Subcutaneous abdominal adipose tissue (tissue), 5 donors: ENCODE data around the gene ADAMTS17.

Experiments used
- H3K27ac ChIP-seq: one replicate; pipeline ENCODE4 v1.7.0; 2013; ENCODE audit warnings: low read depth, mild to moderate bottlenecking, inconsistent platforms, low read length, moderate library complexity
- H3K27me3 ChIP-seq, 5 donors: one replicate each; pipeline ENCODE4 v1.7.0; 2013; ENCODE audit warnings: low read length in 5 of 5, inconsistent platforms in 1 of 5; ENCODE audit not compliant: control insufficient read depth in 5 of 5, insufficient read depth in 4 of 5
- H3K36me3 ChIP-seq, 5 donors: one replicate each; pipeline ENCODE4 v1.7.0; 2013; ENCODE audit warnings: low read length in 5 of 5; ENCODE audit not compliant: control insufficient read depth in 5 of 5, insufficient read depth in 5 of 5
- H3K4me1 ChIP-seq, 5 donors: one replicate each; pipeline ENCODE4 v1.7.0; 2013; ENCODE audit warnings: low read length in 5 of 5, mild to moderate bottlenecking in 3 of 5, moderate library complexity in 1 of 5; ENCODE audit not compliant: control insufficient read depth in 5 of 5, insufficient read depth in 5 of 5
- H3K4me3 ChIP-seq, 5 donors: one replicate each; pipeline ENCODE4 v1.7.0; 2013; ENCODE audit warnings: low read length in 5 of 5, low read depth in 1 of 5
- H3K9ac ChIP-seq, 5 donors: one replicate each; pipeline ENCODE4 v1.7.0; 2013; ENCODE audit warnings: low read length in 5 of 5, mild to moderate bottlenecking in 4 of 5, moderate library complexity in 3 of 5
- H3K9me3 ChIP-seq, 5 donors: one replicate each; pipeline ENCODE4 v1.7.0; 2013; ENCODE audit warnings: low read length in 5 of 5; ENCODE audit not compliant: control insufficient read depth in 5 of 5
- donor health status: healthy.
- donor health status: healthy.
- donor health status: healthy.
- donor health status: healthy.
- donor health status: healthy.

The ADAMTS17 gene

DNA sequence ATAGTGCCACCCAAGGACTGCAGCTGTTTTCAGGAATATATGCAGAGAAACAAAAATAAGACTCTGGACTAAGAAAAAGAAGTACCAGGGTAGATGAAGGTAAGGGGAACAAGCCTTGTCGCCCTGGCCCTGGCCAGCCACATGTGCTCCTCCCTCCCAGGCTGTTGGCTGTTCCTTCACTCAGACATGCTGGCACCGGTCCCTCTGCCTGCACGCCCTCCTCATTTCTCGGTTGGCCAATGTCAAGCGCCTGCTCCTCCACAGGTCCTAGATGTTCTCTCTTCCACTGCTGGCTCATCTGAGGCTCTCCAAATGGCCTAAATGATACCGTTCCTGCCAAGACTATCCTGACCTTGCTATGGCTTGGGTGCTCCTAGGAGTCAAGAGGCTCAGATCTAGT lies 320.1 kb downstream of the ADAMTS17 start:
- H3K27ac ChIP-seq, result no peak overlapping the region
- H3K36me3 ChIP-seq, result no peaks in the 10 kb centered on the region

DNA sequence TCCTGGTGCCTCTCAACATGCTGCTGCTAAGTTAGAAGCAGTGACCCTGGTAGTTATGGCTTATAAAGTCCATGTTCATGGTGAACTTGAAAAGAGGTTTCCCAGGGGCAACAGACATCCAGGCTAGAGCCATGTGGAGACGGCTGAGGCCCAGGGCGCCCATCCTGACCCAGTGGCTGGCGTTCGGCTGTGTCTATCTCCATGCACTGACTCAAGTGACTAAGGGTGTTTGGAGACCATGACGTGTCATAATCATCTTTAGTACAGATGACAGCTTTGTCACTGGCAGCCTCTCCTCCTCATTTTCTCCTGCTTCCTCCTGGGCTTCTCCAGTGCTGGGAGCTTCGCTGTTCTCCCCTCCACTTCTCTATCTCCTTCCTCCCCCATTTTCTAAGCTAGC lies 321.2 kb downstream of the ADAMTS17 start:
- Histone ChIP-seq H3K4me1 (peaks cover 0 to 20% (median 14%) of the 10 kb centered on the region in 5 donors), H3K27ac (no peak overlapping the region), H3K4me3 (no peak overlapping the region), H3K9ac (no peak overlapping the region), H3K9me3 (peaks cover 0 to 8% (median 5%) of the 10 kb centered on the region in 5 donors), H3K27me3 (no peaks in the 10 kb centered on the region), H3K36me3 (no peaks in the 10 kb centered on the region)

More for the DNA sequence above, 320.1 kb downstream of the ADAMTS17 start:
- no peak overlapping the region for H3K4me3 ChIP-seq
- H3K9me3 ChIP-seq, result peaks cover 0 to 5% (median 4%) of the 10 kb centered on the region in 5 donors
- H3K4me1 ChIP-seq, result peaks cover 0 to 20% (median 14%) of the 10 kb centered on the region in 5 donors
- H3K27me3 ChIP-seq, result no peaks in the 10 kb centered on the region
- H3K9ac ChIP-seq, result no peak overlapping the region

DNA sequence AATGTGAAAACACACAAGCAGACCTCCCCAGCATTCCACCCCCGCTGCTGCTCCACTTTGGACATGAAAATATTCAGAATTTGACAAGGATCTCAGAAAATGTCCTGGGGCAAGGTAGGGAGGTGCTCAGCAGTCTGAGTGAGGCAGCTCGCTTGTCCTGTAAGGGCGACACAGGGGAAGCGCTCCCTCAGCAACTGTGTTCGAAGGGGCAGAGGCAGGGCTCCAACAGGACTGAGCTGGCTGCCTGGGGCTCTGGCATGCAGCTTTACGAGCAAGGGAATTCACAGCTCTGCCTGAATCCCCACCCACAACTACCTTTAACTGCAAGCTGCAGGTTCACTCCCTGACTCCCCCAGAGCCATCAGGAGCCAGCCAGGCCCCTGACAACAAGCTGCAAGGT lies 321.6 kb downstream of the ADAMTS17 start:
- H3K27ac ChIP-seq, result no peak overlapping the region
- no peaks in the 10 kb centered on the region for H3K36me3 ChIP-seq
- H3K4me3 ChIP-seq, result no peak overlapping the region
- peaks cover 0 to 8% (median 5%) of the 10 kb centered on the region in 5 donors for H3K9me3 ChIP-seq
- no peaks in the 10 kb centered on the region for H3K27me3 ChIP-seq
- H3K4me1 ChIP-seq, result peaks cover 0 to 20% (median 14%) of the 10 kb centered on the region in 5 donors
- H3K9ac ChIP-seq, result no peak overlapping the region

DNA sequence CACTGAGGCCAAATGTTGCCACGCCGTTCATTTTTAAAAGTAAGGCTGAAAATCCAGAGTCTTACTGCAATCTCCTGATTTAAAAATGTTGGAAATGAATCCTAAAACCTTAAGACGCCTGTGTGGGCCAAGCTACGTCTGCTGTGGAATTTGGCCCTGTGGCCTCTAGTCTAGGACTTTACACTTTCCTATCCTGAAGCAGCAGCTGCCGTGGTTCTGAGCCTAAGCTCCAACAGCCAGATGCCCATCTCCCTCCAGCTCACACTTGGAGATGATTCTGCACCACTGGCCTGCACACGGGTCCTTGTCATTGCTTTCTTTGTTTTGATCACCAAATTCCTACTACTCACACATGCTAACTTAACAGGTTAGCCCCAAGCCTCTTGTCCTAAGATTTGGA lies 322.2 kb downstream of the ADAMTS17 start:
- Histone ChIP-seq H3K27me3 (no peaks in the 10 kb centered on the region), H3K4me3 (no peak overlapping the region), H3K36me3 (no peaks in the 10 kb centered on the region), H3K9me3 (peaks cover 0 to 8% (median 5%) of the 10 kb centered on the region in 5 donors), H3K9ac (no peak overlapping the region), H3K27ac (no peak overlapping the region), H3K4me1 (peaks cover 0 to 20% (median 14%) of the 10 kb centered on the region in 5 donors)

DNA sequence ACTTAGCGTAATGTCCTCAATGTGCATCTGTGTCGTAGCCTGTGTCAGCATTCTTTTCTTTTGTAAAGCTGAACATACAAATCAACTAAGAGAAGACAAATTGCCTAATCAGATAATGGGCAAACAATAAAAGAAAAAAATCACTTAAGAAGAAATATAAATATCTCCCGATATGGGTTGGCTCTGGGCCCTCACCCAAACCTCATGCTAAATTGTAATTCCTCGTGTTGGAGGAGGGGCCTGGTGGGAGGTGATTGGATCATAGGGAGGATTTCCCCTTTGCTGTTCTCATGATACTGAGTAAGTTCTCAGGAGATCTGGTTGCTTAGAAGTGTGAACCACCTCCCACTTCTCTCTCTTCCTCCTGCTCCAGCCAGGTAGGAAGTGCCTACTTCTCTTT lies 323.6 kb downstream of the ADAMTS17 start:
- Histone ChIP-seq H3K4me3 (no peak overlapping the region), H3K27me3 (no peaks in the 10 kb centered on the region), H3K9ac (no peak overlapping the region), H3K4me1 (peaks cover 0 to 20% (median 14%) of the 10 kb centered on the region in 5 donors), H3K36me3 (no peaks in the 10 kb centered on the region), H3K9me3 (peaks cover 0 to 8% (median 5%) of the 10 kb centered on the region in 5 donors), H3K27ac (no peak overlapping the region)

GRCh38 chr15:100017140-100017539 lies 324.6 kb downstream of the ADAMTS17 start:
- H3K27ac ChIP-seq, result no peak overlapping the region
- no peaks in the 10 kb centered on the region for H3K27me3 ChIP-seq
- peaks cover 0 to 8% (median 5%) of the 10 kb centered on the region in 5 donors for H3K9me3 ChIP-seq
- no peaks in the 10 kb centered on the region for H3K36me3 ChIP-seq
- H3K4me1 ChIP-seq, result peaks cover 0 to 12% (median 5%) of the 10 kb centered on the region in 5 donors
- no peak overlapping the region for H3K9ac ChIP-seq
- no peak overlapping the region for H3K4me3 ChIP-seq

- H3K27ac ChIP-seq, result no peak overlapping the region
- H3K9me3 ChIP-seq, result peaks cover 0 to 10% (median 7%) of the 10 kb centered on the region in 5 donors
- H3K4me1 ChIP-seq, result peaks cover 0 to 7% (median under 1%) of the 10 kb centered on the region in 5 donors
- no peak overlapping the region for H3K9ac ChIP-seq
- H3K4me3 ChIP-seq, result no peak overlapping the region
- H3K36me3 ChIP-seq, result no peaks in the 10 kb centered on the region
- H3K27me3 ChIP-seq, result no peaks in the 10 kb centered on the region
Observed at GRCh38 chr15:100016632-100017031, 325.1 kb downstream of the ADAMTS17 start.

- Histone ChIP-seq H3K9ac (no peak overlapping the region), H3K27ac (no peak overlapping the region), H3K9me3 (peaks cover 0 to 7% (median 6%) of the 10 kb centered on the region in 5 donors), H3K36me3 (no peaks in the 10 kb centered on the region), H3K27me3 (no peaks in the 10 kb centered on the region), H3K4me1 (no peaks in the 10 kb centered on the region), H3K4me3 (no peak overlapping the region)
Observed at GRCh38 chr15:100011235-100011634, 330.5 kb downstream of the ADAMTS17 start.

DNA sequence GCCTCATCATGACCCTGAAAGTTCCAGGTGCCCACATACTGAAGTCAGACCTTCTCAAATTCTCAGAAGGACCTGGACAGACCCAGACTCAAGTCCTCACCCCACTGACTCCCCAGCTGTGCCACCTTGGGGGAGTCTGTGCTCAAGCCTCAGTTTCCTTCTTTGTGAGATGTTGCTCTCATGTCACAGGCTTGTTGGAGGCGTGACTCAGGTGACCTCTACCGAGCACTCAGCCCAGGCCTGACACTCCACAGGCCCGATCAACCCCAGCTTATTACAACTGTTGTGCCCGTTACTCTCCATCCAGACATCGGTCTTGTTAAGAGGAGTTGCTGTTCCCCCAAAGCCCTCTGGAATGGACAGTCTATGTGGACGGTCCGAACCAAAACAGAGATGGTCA lies 332.4 kb downstream of the ADAMTS17 start:
- Histone ChIP-seq H3K4me3 (no peak overlapping the region), H3K9me3 (peaks cover 0 to 7% (median 6%) of the 10 kb centered on the region in 5 donors), H3K4me1 (no peaks in the 10 kb centered on the region), H3K36me3 (no peaks in the 10 kb centered on the region), H3K27ac (no peak overlapping the region), H3K9ac (no peak overlapping the region), H3K27me3 (no peaks in the 10 kb centered on the region)

- Histone ChIP-seq H3K9me3 (peaks cover 0 to 7% (median 6%) of the 10 kb centered on the region in 5 donors), H3K4me3 (no peak overlapping the region), H3K4me1 (no peaks in the 10 kb centered on the region), H3K27me3 (no peaks in the 10 kb centered on the region), H3K36me3 (no peaks in the 10 kb centered on the region), H3K27ac (no peak overlapping the region), H3K9ac (no peak overlapping the region)
Observed at GRCh38 chr15:100008258-100008657, 333.5 kb downstream of the ADAMTS17 start.
